OCI-LY3 (cell line): ENCODE measurements around the gene CCDC117.

Source experiments
- H2AFZ ChIP-seq: fragments of 200-600, 300-600 bp; shearing (Covaris generic); 2 replicates; pipeline ENCODE4 v1.6.0; 2014; ENCODE audit warnings: antibody characterized with exemption, low read depth, low read length
- H3K27ac ChIP-seq: fragments of 200-600, 300-600 bp; sonication (generic); 2 replicates; pipeline ENCODE4 v1.5.1; 2014; ENCODE audit warnings: mild to moderate bottlenecking, low read length, moderate library complexity, mixed read lengths
- H3K27me3 ChIP-seq: fragments of 200-600, 300-600 bp; sonication (generic); 2 replicates; pipeline ENCODE4 v1.6.1; 2014; ENCODE audit warnings: low read depth, low read length, mixed read lengths
- H3K36me3 ChIP-seq: fragments of 200-600, 300-600 bp; sonication (generic); replicated peaks from 2 replicates; pipeline ENCODE3; 2014; ENCODE audit warnings: low read depth, low read length, mixed read lengths
- H3K4me1 ChIP-seq: fragments of 300-600, 200-600 bp; sonication (generic); 2 replicates; pipeline ENCODE4 v1.6.1; 2014; ENCODE audit warnings: low read length, mixed read lengths
- H3K4me2 ChIP-seq: fragments of 200-600, 300-600 bp; sonication (generic); 2 replicates; pipeline ENCODE4 v1.6.1; 2014; ENCODE audit warnings: low read length, mixed read lengths
- H3K4me3 ChIP-seq: fragments of 300-600, 200-600 bp; sonication (generic); 2 replicates; pipeline ENCODE4 v1.5.1; 2014; ENCODE audit warnings: antibody characterized with exemption, mild to moderate bottlenecking, low read length, moderate library complexity
- H3K79me2 ChIP-seq: fragments of 300-600, 200-600 bp; shearing (Covaris generic); 2 replicates; pipeline ENCODE4 v1.6.1; 2014; ENCODE audit warnings: mild to moderate bottlenecking, low read length, mixed read lengths
- H3K9ac ChIP-seq: fragments of 300-600, 200-600 bp; shearing (Covaris generic); 2 replicates; pipeline ENCODE4 v1.6.0; 2014; ENCODE audit warnings: mild to moderate bottlenecking, low read length, moderate library complexity
- H3K9me3 ChIP-seq: fragments of 200-600, 300-600 bp; shearing (Covaris generic); 2 replicates; pipeline ENCODE4 v1.6.1; 2014; ENCODE audit warnings: low read length, mixed read lengths; ENCODE audit not compliant: insufficient read depth
- H4K20me1 ChIP-seq: fragments of 200-600, 300-600 bp; sonication (generic); 2 replicates; pipeline ENCODE4 v1.6.1; 2016; ENCODE audit warnings: low read length, mixed read lengths; ENCODE audit not compliant: insufficient read depth
- CTCF ChIP-seq: fragments of 200-600, 300-600 bp; sonication (generic); IDR thresholded peaks from 2 replicates; pipeline ENCODE4 v1.5.1; 2014; ENCODE audit warnings: antibody characterized with exemption, low read length, low read depth
- EZH2phosphoT487 ChIP-seq: fragments of 200-600 bp; shearing (Covaris generic); IDR thresholded peaks from 2 replicates; pipeline ENCODE4 v1.6.1; 2018; ENCODE audit warnings: antibody characterized with exemption, mixed run types, low read depth

Gene CCDC117

GRCh38 chr22:28792491-28793383 is 20.2 kb downstream of the CCDC117 start:
- H3K27ac ChIP-seq = peak overlapping the region; percentile 82
- H3K79me2 ChIP-seq = peaks cover 37% of the 10 kb centered on the region
- H3K4me3 ChIP-seq = no peak overlapping the region
- no peaks in the 10 kb centered on the region for H3K9me3 ChIP-seq
- H3K9ac ChIP-seq = peak overlapping the region; percentile 2; the same call in 1 of the 2 replicates
- H3K4me1 ChIP-seq = peaks cover 63% of the 10 kb centered on the region
- peaks cover 64% of the 10 kb centered on the region for H3K36me3 ChIP-seq
- no peak overlapping the region for H2AFZ ChIP-seq
- TF ChIP-seq CTCF (no peak), EZH2phosphoT487 (no peak)
- H4K20me1 ChIP-seq = peaks cover 43% of the 10 kb centered on the region
- H3K27me3 ChIP-seq = no peaks in the 10 kb centered on the region
- H3K4me2 ChIP-seq = peak overlapping the region; percentile 40

- TF ChIP-seq CTCF (no peak), EZH2phosphoT487 (no peak)
- H3K4me3 ChIP-seq = no peak overlapping the region
- no peaks in the 10 kb centered on the region for H3K9me3 ChIP-seq
- H3K27ac ChIP-seq = 0 out of 2 replicates have a peak overlapping the region, but pooled peaks have one; percentile 2
- H3K79me2 ChIP-seq = peaks cover 51% of the 10 kb centered on the region
- no peak overlapping the region for H3K9ac ChIP-seq
- H3K27me3 ChIP-seq = no peaks in the 10 kb centered on the region
- H2AFZ ChIP-seq = no peak overlapping the region
- no peak overlapping the region for H3K4me2 ChIP-seq
- H4K20me1 ChIP-seq = peaks cover 53% of the 10 kb centered on the region
- H3K4me1 ChIP-seq = peaks cover 76% of the 10 kb centered on the region
- H3K36me3 ChIP-seq = peaks cover 61% of the 10 kb centered on the region
Measured at GRCh38 chr22:28793976-28794584, 21.6 kb downstream of the CCDC117 start.

GRCh38 chr22:28795071-28795693 is 22.7 kb downstream of the CCDC117 start:
- no peak overlapping the region for H3K9ac ChIP-seq
- H3K4me2 ChIP-seq = no peak overlapping the region
- peaks cover 76% of the 10 kb centered on the region for H3K4me1 ChIP-seq
- TF ChIP-seq CTCF (no peak), EZH2phosphoT487 (no peak)
- H4K20me1 ChIP-seq = peaks cover 53% of the 10 kb centered on the region
- H2AFZ ChIP-seq = no peak overlapping the region
- no peaks in the 10 kb centered on the region for H3K27me3 ChIP-seq
- peaks cover 62% of the 10 kb centered on the region for H3K79me2 ChIP-seq
- H3K27ac ChIP-seq = no peak overlapping the region
- H3K36me3 ChIP-seq = peaks cover 60% of the 10 kb centered on the region
- no peak overlapping the region for H3K4me3 ChIP-seq
- no peaks in the 10 kb centered on the region for H3K9me3 ChIP-seq
